Medulla oblongata (tissue), 1 donor: ENCODE measurements around the gene CCDC102A.

Experiments used
- DNase-seq: peaks from one replicate; pipeline ENCODE4 v3.0.0-alpha.2; 2015; ENCODE audit errors: extremely low spot score

The CCDC102A gene

GRCh38 chr16:57537581-57538234 lies 1.3 kb upstream of the CCDC102A start:
- peak; percentile 55 for DNase-seq

DNA sequence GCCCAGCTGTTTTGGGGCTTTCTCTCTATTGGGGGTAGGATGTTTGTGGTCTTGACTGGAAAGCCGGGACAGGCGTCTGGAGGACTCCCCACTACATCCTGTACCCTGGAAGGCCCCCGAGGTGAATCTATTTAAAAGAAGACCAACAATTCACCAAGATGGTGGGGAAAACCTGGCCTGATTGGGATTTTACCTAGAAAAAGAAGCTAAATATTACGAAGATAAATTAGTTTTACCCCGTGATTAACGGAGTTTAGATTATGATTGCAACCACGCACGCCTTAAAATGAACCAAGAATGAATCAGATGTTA lies 779 bp upstream of the CCDC102A start:
- DNase-seq: no peak

DNA sequence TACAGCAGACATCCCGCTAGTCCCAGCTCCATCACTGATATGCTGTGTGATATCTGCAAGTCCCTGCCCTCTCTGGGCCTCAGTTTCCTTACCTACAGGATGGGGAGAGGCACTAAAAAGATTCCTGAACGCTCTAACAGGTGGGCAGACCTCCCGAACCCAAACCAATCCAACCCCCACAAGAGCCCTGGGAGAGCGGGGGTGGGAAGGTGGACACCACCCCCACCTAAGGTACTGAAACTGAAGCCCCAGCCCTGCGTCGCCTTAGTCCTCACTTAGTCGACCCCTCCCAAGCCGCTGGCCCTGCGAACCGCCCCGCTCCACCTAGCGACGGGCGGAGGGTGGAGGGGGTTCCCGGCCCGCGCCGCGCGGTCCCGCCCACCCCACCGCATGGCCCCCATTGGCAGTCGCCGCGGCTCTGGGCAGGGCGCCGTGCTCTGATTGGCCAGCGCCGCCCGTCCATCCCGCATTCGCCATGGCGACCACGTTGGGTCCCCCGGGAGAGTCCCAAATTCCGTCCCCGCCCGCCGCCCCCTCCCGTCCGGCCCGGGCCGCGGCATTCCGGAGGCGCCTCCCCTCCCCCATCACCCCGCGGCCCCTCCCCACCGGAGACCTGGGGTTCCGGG lies 578 bp downstream of the CCDC102A start:
- peak; percentile 82 for DNase-seq

- no peak for DNase-seq
Observed at GRCh38 chr16:57534881-57535658, 1.3 kb downstream of the CCDC102A start.

- DNase-seq: no peak
Observed at GRCh38 chr16:57534337-57534880, 2.0 kb downstream of the CCDC102A start.

- DNase-seq: no peak
Observed at GRCh38 chr16:57533431-57534336, 2.7 kb downstream of the CCDC102A start.

- no peak for DNase-seq
Observed at GRCh38 chr16:57532266-57532625, 4.1 kb downstream of the CCDC102A start.

GRCh38 chr16:57531635-57532265 lies 4.6 kb downstream of the CCDC102A start:
- DNase-seq: no peak

GRCh38 chr16:57531253-57531575 lies 5.2 kb downstream of the CCDC102A start:
- DNase-seq: no peak

GRCh38 chr16:57530522-57531252 lies 5.7 kb downstream of the CCDC102A start:
- no peak for DNase-seq

DNA sequence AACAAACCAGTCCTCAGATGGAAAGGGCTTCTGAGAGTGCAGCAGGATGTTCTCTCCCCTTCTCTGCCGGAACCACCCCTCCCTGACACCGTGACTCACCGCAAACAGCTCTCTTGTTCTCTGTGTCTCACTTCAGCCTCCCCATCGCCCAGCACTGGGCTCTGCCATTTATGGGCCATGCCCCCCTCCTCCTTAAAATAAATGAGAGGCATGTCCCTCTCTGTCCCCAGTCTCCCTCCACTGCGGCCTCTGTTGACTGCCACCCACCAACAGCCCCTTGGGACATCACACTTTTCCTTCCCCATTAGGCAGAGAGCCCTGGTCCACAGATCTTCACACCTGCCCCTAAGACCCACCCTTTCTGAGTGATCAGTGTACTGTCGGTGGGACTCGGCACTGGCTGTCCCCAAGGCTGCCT lies 6.3 kb downstream of the CCDC102A start:
- no peak for DNase-seq

- DNase-seq: no peak
Observed at GRCh38 chr16:57529391-57530103, 6.8 kb downstream of the CCDC102A start.

- no peak for DNase-seq
Observed at GRCh38 chr16:57528499-57529390, 7.6 kb downstream of the CCDC102A start.

DNA sequence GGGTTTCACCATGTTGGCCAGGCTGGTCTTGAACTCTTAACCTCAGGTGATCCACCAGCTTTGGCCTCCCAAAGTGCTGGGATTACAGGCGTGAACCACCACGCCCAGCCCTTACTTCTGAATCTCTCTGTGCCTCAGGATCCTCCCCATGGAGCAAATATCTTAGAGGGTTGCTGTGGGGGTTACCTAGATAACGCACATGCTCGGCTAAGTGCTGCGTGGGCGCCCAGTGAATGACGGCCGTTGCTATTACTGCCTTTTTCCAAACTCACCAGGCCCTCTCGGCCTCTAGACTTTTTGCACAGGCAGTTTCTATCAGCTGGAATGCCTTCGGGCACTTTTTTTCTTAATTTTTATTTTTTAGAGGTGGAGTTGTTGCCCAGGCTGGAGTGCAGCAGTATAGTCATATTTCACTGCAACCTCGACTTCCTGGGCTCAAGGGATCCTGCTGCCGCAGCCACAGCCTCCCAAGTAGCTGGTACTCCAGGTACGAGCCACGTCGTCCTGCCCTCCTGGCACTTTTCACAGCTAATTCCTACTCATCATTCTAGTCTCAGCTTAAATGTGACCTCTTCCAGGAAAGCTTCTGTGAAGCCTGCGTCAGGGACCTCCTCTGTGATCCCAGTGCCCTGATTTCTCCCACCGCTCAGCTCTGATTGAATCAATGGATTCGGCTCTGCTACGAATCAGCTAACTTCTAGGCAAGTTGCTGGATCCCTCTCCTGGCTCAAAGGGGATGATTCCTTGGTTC lies 8.6 kb downstream of the CCDC102A start:
- no peak for DNase-seq

GRCh38 chr16:57527027-57527426 lies 9.3 kb downstream of the CCDC102A start:
- no peak for DNase-seq

GRCh38 chr16:57526498-57526897 lies 9.9 kb downstream of the CCDC102A start:
- no peak for DNase-seq

DNA sequence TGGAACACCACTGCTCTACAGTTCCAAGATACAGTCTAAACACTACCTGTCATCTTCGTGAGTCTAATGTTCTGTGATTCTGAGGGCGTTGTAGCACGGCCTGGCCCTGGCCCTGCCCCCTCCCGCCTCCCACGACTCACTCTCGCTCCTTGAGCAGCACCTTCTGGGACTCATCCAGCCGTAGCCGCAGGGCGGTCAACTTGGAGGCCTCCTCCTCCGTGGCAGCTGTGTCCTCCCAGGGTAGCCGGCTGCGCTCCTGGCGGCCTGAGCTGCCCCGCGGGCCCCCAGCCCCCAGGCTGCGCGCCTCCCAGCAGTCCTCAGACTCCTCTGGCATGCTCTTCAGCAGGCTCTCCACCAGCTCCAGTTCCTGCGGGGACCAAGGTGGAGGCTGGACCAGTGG lies 10.6 kb downstream of the CCDC102A start:
- DNase-seq: no peak

- DNase-seq: no peak
Observed at GRCh38 chr16:57522960-57523359, 13.4 kb downstream of the CCDC102A start.
